Activated CD4-positive, alpha-beta T cell treated with anti-CD3 and anti-CD28 coated beads, Interleukin-2, amount 50 U/mL, for 48 hours (primary cell): ENCODE data around the gene SYT17.

ENCODE experiments used
- DNase-seq, 2 experiments: peaks; one replicate each; pipeline ENCODE4 v3.0.0-alpha.2; 2020

Gene SYT17

GRCh38 chr16:19167710-19168370 lies at the start of gene SYT17:
TSS of gene SYT17 (plus strand) at chr16:19168240. CDS start at chr16:19168647, 407 bp downstream.
- peak; percentile 57 to 61 for DNase-seq

- peak; percentile 47 to 63 for DNase-seq
Observed at GRCh38 chr16:19118938-19119431, 49.1 kb upstream of the SYT17 start.

GRCh38 chr16:19119564-19119963 lies 48.5 kb upstream of the SYT17 start:
- no peak for DNase-seq

- DNase-seq: no peak
Observed at GRCh38 chr16:19123535-19124178, 44.4 kb upstream of the SYT17 start.

GRCh38 chr16:19126300-19126699 lies 41.7 kb upstream of the SYT17 start:
- DNase-seq: no peak

- peak in 1 of 2 experiments; percentile 34 for DNase-seq
Observed at GRCh38 chr16:19127205-19127604, 40.8 kb upstream of the SYT17 start.

- DNase-seq: peak in 1 of 2 experiments; percentile 36
Observed at GRCh38 chr16:19127674-19128131, 40.3 kb upstream of the SYT17 start.

GRCh38 chr16:19128454-19129200 lies 39.4 kb upstream of the SYT17 start:
- no peak for DNase-seq

- DNase-seq: no peak
Observed at GRCh38 chr16:19130385-19130784, 37.7 kb upstream of the SYT17 start.

- DNase-seq: peak in 1 of 2 experiments; percentile 19
Observed at GRCh38 chr16:19130852-19131824, 36.9 kb upstream of the SYT17 start.

- no peak for DNase-seq
Observed at GRCh38 chr16:19131825-19132218, 36.2 kb upstream of the SYT17 start.

GRCh38 chr16:19132255-19132654 lies 35.8 kb upstream of the SYT17 start:
- no peak for DNase-seq

GRCh38 chr16:19132898-19133297 lies 35.1 kb upstream of the SYT17 start:
- DNase-seq: no peak

- no peak for DNase-seq
Observed at GRCh38 chr16:19133600-19133999, 34.4 kb upstream of the SYT17 start.

GRCh38 chr16:19135201-19135842 lies 32.7 kb upstream of the SYT17 start:
- no peak for DNase-seq

- no peak for DNase-seq
Observed at GRCh38 chr16:19135896-19136438, 32.1 kb upstream of the SYT17 start.

GRCh38 chr16:19136549-19137196 lies 31.4 kb upstream of the SYT17 start:
- DNase-seq: no peak

- DNase-seq: no peak
Observed at GRCh38 chr16:19137201-19138128, 30.6 kb upstream of the SYT17 start.

GRCh38 chr16:19138601-19139000 lies 29.4 kb upstream of the SYT17 start:
- DNase-seq: no peak
